22Rv1 (cell line): Measurements from ENCODE around the gene MRC1.

Experiments used
- H3K27ac ChIP-seq: fragments of 450-650 bp; 2 replicates; pipeline ENCODE4 v1.5.1; 2017
- ZFX ChIP-seq: fragments of 450-650 bp; IDR thresholded peaks from 2 replicates; pipeline ENCODE4 v1.6.1; 2017; ENCODE audit warnings: antibody characterized with exemption, borderline replicate concordance
- TF ChIP-seq, protein P1 (sequence below): fragments of 450-650 bp; IDR thresholded peaks from 2 replicates; pipeline ENCODE4 v1.5.1; 2017; ENCODE audit warnings: mild to moderate bottlenecking

Gene MRC1

DNA sequence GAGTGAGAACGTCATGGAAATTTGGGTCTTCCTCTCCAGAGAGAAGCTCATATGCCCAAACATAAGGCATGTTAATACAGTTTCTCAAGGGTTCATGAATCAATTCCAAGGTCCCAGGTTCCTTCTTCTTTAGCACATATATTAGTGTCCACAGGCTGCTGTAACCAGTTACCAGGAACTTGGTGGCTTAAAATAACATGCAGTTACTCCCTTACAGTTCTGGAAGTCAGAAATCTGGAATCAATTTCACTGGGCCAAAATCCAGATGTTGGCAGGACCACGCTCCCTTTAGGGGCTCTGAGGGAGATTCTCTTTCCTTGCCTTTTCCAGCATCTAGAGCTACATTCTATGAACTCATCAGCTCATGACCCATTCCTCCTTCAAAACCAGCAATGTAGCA lies 64.8 kb downstream of the MRC1 start:
- TF ChIP-seq, protein P1, sequence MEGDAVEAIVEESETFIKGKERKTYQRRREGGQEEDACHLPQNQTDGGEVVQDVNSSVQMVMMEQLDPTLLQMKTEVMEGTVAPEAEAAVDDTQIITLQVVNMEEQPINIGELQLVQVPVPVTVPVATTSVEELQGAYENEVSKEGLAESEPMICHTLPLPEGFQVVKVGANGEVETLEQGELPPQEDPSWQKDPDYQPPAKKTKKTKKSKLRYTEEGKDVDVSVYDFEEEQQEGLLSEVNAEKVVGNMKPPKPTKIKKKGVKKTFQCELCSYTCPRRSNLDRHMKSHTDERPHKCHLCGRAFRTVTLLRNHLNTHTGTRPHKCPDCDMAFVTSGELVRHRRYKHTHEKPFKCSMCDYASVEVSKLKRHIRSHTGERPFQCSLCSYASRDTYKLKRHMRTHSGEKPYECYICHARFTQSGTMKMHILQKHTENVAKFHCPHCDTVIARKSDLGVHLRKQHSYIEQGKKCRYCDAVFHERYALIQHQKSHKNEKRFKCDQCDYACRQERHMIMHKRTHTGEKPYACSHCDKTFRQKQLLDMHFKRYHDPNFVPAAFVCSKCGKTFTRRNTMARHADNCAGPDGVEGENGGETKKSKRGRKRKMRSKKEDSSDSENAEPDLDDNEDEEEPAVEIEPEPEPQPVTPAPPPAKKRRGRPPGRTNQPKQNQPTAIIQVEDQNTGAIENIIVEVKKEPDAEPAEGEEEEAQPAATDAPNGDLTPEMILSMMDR, result no peak
- TF ChIP-seq ZFX, result no peak
- no peak overlapping the region for H3K27ac ChIP-seq

- H3K27ac ChIP-seq, result no peak overlapping the region
- TF ChIP-seq ZFX, result no peak
- TF ChIP-seq, protein P1, result no peak
These were observed 68.0 kb downstream of the MRC1 start for GRCh38 chr10:17877121-17877520.

DNA sequence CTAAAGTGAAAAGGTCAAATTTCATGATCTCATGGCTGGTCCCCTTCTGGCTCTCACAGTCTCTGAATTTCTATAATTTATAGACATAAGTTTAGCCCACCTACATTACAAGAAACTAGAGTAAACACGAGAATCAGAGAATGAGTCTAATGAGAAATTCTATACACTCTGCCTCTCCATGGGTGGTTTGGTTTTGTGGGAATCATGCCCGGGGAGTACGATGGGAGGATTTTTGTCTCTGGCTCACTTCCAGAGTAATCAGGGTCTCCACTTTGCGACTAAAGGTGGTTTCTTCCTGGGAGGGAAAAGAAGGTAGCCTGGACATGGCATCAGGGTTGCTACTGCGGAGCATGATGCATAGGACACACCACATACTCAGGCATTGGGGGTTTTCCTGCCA lies 69.7 kb downstream of the MRC1 start:
- H3K27ac ChIP-seq, result no peak overlapping the region
- TF ChIP-seq ZFX, result no peak
- TF ChIP-seq, protein P1, result no peak

DNA sequence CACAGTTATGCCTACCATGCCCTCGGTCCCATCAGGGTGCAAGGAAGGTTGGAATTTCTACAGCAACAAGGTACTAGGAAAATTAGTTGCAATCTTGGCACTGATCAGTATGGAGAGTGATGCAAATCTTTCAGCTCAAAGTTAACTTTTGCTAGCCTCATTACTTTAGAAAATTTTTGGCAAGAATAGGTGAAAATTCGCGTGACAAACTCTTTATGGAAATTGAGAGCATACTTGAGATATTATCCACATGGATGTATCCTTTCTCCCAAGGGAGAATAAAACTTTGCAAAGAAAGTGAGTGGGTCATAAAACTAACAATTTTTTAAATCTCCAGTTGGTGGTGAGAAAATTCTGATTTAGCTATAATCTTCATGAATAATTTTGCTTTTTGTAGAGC lies 71.5 kb downstream of the MRC1 start:
- H3K27ac ChIP-seq, result no peak overlapping the region
- TF ChIP-seq, protein P1, result no peak
- TF ChIP-seq ZFX, result no peak

DNA sequence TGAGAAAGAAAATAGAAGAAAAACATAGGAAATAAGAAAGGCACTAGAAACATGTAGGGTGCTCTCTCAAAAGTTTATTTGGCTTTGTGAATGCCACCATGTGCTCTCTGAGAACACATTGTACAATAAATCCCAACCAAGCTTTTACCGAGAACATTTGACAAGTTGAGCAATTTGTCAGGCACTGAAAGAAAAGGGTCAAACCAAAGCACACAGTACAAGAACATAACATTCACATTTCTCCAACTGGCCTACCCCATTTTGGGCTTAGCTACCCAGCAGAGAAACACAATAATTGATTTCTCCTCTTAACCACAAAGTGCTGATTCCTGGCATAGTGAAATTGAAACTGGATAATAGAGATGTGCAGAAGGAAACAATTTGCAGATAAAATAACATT lies 73.4 kb downstream of the MRC1 start:
- TF ChIP-seq, protein P1, result no peak
- no peak overlapping the region for H3K27ac ChIP-seq

DNA sequence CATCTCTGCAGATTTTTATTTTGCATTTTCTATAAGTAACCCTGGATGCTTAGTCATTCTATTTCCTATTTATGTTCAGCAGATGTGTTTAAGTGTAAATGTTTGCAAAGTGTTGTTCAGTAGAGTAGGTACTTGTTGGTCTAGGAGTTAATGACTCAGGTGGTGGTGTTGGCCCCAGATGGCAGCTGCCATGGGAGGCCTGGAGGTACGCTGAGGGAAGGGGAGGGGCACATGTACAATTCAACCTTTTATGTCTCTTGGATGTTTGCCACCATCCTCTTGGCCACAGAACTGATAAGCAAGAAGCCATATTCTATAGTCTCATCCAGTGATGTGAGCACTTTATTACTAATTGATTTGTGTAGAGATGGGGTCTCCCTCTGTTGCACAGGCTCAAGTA lies 74.5 kb downstream of the MRC1 start:
- no peak for TF ChIP-seq ZFX
- TF ChIP-seq, protein P1, result no peak
- no peak overlapping the region for H3K27ac ChIP-seq

GRCh38 chr10:17888189-17888588 lies 79.0 kb downstream of the MRC1 start:
- H3K27ac ChIP-seq, result no peak overlapping the region

More at GRCh38 chr10:17888189-17888588, 79.0 kb downstream of the MRC1 start:
- no peak for TF ChIP-seq ZFX
- TF ChIP-seq, protein P1, result no peak
